Tibial nerve (tissue), 4 donors: ENCODE measurements around the gene HERC6.

Experiments
- EP300 ChIP-seq, 2 donors: sonication (generic); formaldehyde crosslinking; IDR thresholded peaks; one replicate each; pipeline ENCODE4 v1.6.1; 2017; ENCODE audit warnings: antibody characterized with exemption in 2 of 2, mild to moderate bottlenecking in 1 of 2
- POLR2A ChIP-seq, 2 donors: fragments of 450-650 bp; IDR thresholded peaks; one replicate each; pipeline ENCODE4 v1.6.1; 2017; ENCODE audit warnings: antibody characterized with exemption in 2 of 2, mild to moderate bottlenecking in 2 of 2, moderate library complexity in 2 of 2
- TF ChIP-seq, protein P1 (sequence below), 5 experiments: fragments of 200-600 bp in 3 of 5; fragments of 450-650 bp in 2 of 5; sonication (generic) in 3 of 5; IDR thresholded peaks; one replicate each; pipeline ENCODE4 v1.5.1; 2016 to 2019; ENCODE audit warnings: antibody characterized with exemption in 5 of 5, mild to moderate bottlenecking in 3 of 5, moderate library complexity in 2 of 5

DNA sequence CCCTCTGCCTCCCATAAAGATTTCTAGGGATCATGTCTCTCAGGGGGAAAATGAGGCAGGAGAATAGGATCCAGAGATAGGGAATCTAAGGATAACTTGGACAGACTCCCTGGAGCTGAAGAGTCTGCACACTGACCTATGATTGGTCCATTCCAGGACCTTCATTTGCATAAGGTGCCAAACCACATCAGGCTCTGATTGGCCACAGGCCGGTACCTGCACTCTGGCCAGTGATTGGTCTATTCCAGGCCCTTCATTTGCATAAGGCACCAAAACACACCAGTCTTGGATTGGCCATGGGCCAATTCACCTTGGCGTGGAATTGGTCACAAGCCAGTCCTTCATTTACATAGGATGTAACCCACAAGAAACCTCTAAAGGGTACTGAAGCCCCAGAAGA lies 74.3 kb downstream of the HERC6 start:
- TF ChIP-seq POLR2A (IDR thresholded peaks at IDR 0.05) (no peak), EP300 (IDR thresholded peaks at IDR 0.05) (no peak)
- TF ChIP-seq, protein P1, sequence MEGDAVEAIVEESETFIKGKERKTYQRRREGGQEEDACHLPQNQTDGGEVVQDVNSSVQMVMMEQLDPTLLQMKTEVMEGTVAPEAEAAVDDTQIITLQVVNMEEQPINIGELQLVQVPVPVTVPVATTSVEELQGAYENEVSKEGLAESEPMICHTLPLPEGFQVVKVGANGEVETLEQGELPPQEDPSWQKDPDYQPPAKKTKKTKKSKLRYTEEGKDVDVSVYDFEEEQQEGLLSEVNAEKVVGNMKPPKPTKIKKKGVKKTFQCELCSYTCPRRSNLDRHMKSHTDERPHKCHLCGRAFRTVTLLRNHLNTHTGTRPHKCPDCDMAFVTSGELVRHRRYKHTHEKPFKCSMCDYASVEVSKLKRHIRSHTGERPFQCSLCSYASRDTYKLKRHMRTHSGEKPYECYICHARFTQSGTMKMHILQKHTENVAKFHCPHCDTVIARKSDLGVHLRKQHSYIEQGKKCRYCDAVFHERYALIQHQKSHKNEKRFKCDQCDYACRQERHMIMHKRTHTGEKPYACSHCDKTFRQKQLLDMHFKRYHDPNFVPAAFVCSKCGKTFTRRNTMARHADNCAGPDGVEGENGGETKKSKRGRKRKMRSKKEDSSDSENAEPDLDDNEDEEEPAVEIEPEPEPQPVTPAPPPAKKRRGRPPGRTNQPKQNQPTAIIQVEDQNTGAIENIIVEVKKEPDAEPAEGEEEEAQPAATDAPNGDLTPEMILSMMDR (IDR thresholded peaks at IDR 0.05): no peak
